Measurements from ENCODE around the gene SP5.

- TF ChIP-seq CTCF (IDR thresholded peaks at IDR 0.05; ENCODE audit: low read depth, low read length, missing input control) (no peak), JUND (IDR thresholded peaks at IDR 0.05) (no peak), RAD21 (IDR thresholded peaks at IDR 0.05) (no peak), TAF1 (conservative IDR thresholded peaks at IDR 0.05) (no peak), YY1 (IDR thresholded peaks at IDR 0.05) (no peak), REST (IDR thresholded peaks at IDR 0.05) (no peak), ZBTB33 (IDR thresholded peaks at IDR 0.05) (no peak), EGR1 (IDR thresholded peaks at IDR 0.05; ENCODE audit: low read depth in 2 of 2) (no peak), SP1 (IDR thresholded peaks at IDR 0.05) (no peak), GABPA (IDR thresholded peaks at IDR 0.05 in 1 of 2, conservative IDR thresholded peaks at IDR 0.05 in 1 of 2) (no peak)
Observed at GRCh38 chr2:170701011-170701410, 14.1 kb upstream of the SP5 start.

Data from liver (tissue), 3 donors.